HG03442 (cell line): Measurements from ENCODE around the gene PIPOX.

ENCODE experiments used
- ATAC-seq: cut with Tn5 transposase; IDR thresholded peaks from one replicate; pipeline ENCODE4 v1.9.1; 2021; ENCODE audit warnings: mild to moderate bottlenecking, moderate library complexity; ENCODE audit not compliant: unreplicated experiment

Gene PIPOX

GRCh38 chr17:29046473-29046839 is 3.5 kb downstream of the PIPOX start:
- no peak for ATAC-seq

GRCh38 chr17:29048440-29049368 is 5.8 kb downstream of the PIPOX start:
- no peak for ATAC-seq

GRCh38 chr17:29049541-29050145 is 6.7 kb downstream of the PIPOX start:
- no peak for ATAC-seq

- no peak for ATAC-seq
These were observed 7.2 kb downstream of the PIPOX start for GRCh38 chr17:29050176-29050575.

- ATAC-seq = no peak
These were observed 8.3 kb downstream of the PIPOX start for GRCh38 chr17:29051194-29051593.

GRCh38 chr17:29051731-29052130 is 8.8 kb downstream of the PIPOX start:
- ATAC-seq = no peak

GRCh38 chr17:29054835-29055234 is 11.9 kb downstream of the PIPOX start:
- ATAC-seq = no peak

- ATAC-seq = no peak
These were observed 14.4 kb downstream of the PIPOX start for GRCh38 chr17:29057361-29057760.

GRCh38 chr17:29058391-29058790 is 15.4 kb downstream of the PIPOX start:
- no peak for ATAC-seq

GRCh38 chr17:29059281-29059680 is 16.3 kb downstream of the PIPOX start:
- ATAC-seq = no peak

GRCh38 chr17:29060475-29060874 is 17.5 kb downstream of the PIPOX start:
- ATAC-seq = no peak

- no peak for ATAC-seq
These were observed 18.1 kb downstream of the PIPOX start for GRCh38 chr17:29061036-29061435.

GRCh38 chr17:29062215-29062614 is 19.3 kb downstream of the PIPOX start:
- no peak for ATAC-seq

- ATAC-seq = no peak
These were observed 21.1 kb downstream of the PIPOX start for GRCh38 chr17:29063992-29064391.

- ATAC-seq = no peak
These were observed 23.1 kb downstream of the PIPOX start for GRCh38 chr17:29066047-29066446.

- no peak for ATAC-seq
These were observed 23.7 kb downstream of the PIPOX start for GRCh38 chr17:29066606-29067005.

GRCh38 chr17:29068818-29069217 is 25.9 kb downstream of the PIPOX start:
- ATAC-seq = no peak

- no peak for ATAC-seq
These were observed 26.6 kb downstream of the PIPOX start for GRCh38 chr17:29069526-29070041.

- no peak for ATAC-seq
These were observed 27.4 kb downstream of the PIPOX start for GRCh38 chr17:29070308-29070707.

GRCh38 chr17:29070781-29071180 is 27.8 kb downstream of the PIPOX start:
- ATAC-seq = no peak

GRCh38 chr17:29071303-29071702 is 28.4 kb downstream of the PIPOX start:
- ATAC-seq = no peak

GRCh38 chr17:29073045-29073444 is 30.1 kb downstream of the PIPOX start:
- ATAC-seq = no peak
